ENCODE measurements around the gene DHRS7B. TPM values are rescaled to one million over a fixed set of nuclear protein-coding genes. Genes with fewer than 3 reads are reported as not detected.

Gene DHRS7B
- total RNA-seq, 1 donor from 2014 or later: 17.6 TPM

GRCh38 chr17:21232033-21232749, 105.4 kb downstream of the DHRS7B start:
- intact Hi-C loops (cut with micrococcal nuclease): no loop called here

- intact Hi-C loops (cut with micrococcal nuclease): no loop called here
Observed at GRCh38 chr17:21233581-21234347, 107.0 kb downstream of the DHRS7B start.

GRCh38 chr17:21235921-21236320, 109.2 kb downstream of the DHRS7B start:
- intact Hi-C loops (cut with micrococcal nuclease): no loop called here

- intact Hi-C loops (cut with micrococcal nuclease): loop anchor here (2.0 kb wide), 1 partner anchor 25 kb away; the partner anchor contains the start of gene TMEM11
Observed at GRCh38 chr17:21239680-21240368, 113.1 kb downstream of the DHRS7B start.

- intact Hi-C loops (cut with micrococcal nuclease): no loop called here
Observed at GRCh38 chr17:21240369-21241055, 113.7 kb downstream of the DHRS7B start.

Other genes with a start within 250 kb of the DHRS7B start
- gene USP22, start 84.0 kb upstream of the DHRS7B start, total RNA-seq: 128 and 139 TPM in 2 replicates
- gene TMEM11, start 87.2 kb downstream of the DHRS7B start, total RNA-seq: 21.4 and 23.2 TPM in 2 replicates
- gene NATD1, start 126.4 kb downstream of the DHRS7B start, total RNA-seq: 3.2 and 3.8 TPM in 2 replicates
- gene MAP2K3, start 157.7 kb downstream of the DHRS7B start, total RNA-seq: 80.7 and 81.7 TPM in 2 replicates
- gene KCNJ12, start 249.4 kb downstream of the DHRS7B start, total RNA-seq: not detected in 2 replicates

Measured in T-helper 1 cell treated with Interleukin-12 subunit alpha and Interleukin-12 subunit beta and Interleukin-4 antibody, amounts not matched to agents 30 ng/mL and 1 ng/mL, for 36 hours (primary cell).